H1 (cell line): ENCODE measurements around the gene OR8B2. TPM values are rescaled to one million over a fixed set of nuclear protein-coding genes. Genes with fewer than 3 reads are reported as not detected.

Source experiments
- CTCF ChIA-PET: fragments of 300-600 bp; sonication (Branson Sonifier 250); formaldehyde crosslinking; loops from one replicate; lab custom pipeline; 2021; ENCODE audit not compliant: partially characterized antibody; lab: Charles Lee
- POLR2A ChIA-PET: fragments of 300-600 bp; sonication (Branson Sonifier 250); formaldehyde crosslinking; loops from one replicate; lab custom pipeline; 2021; ENCODE audit warnings: inconsistent platforms; ENCODE audit not compliant: partially characterized antibody; lab: Charles Lee
- DNase-seq, 2 experiments: peaks; one replicate each; pipeline versions ENCODE4 v3.0.0 to v3.0.0-alpha.2; 2010 to 2022; ENCODE audit warnings: low spot score in 2 of 2, low read depth in 1 of 2, mixed read lengths in 1 of 2
- FAIRE-seq: peaks from 2 replicates; lab custom pipeline; 2011; peaks lifted over from hg19 to GRCh38; lab: Jason Lieb, UNC
- H2AFZ ChIP-seq: 2 replicates; pipeline ENCODE4 v1.8.1; 2012; ENCODE audit warnings: low read length, inconsistent platforms
- H2AK5ac ChIP-seq: 2 replicates; pipeline ENCODE4 v1.6.1; 2013; ENCODE audit warnings: low read depth, low read length
- H2BK120ac ChIP-seq: replicated peaks from 2 replicates; pipeline ENCODE3; 2013; ENCODE audit warnings: low read depth, low read length, inconsistent platforms
- H2BK12ac ChIP-seq: 2 replicates; pipeline ENCODE4 v1.6.1; 2013; ENCODE audit warnings: low read depth, low read length
- H2BK15ac ChIP-seq: 2 replicates; pipeline ENCODE4 v1.6.1; 2013; ENCODE audit warnings: low read length
- H2BK20ac ChIP-seq: 2 replicates; pipeline ENCODE4 v1.6.1; 2013; ENCODE audit warnings: low read length
- H2BK5ac ChIP-seq: 2 replicates; pipeline ENCODE4 v1.6.1; 2013; ENCODE audit warnings: low read depth, low read length
- H3K14ac ChIP-seq: 2 replicates; pipeline ENCODE4 v1.6.1; 2013; ENCODE audit warnings: inconsistent platforms; ENCODE audit not compliant: insufficient read length
- H3K18ac ChIP-seq: 2 replicates; pipeline ENCODE4 v1.6.1; 2013; ENCODE audit warnings: low read length; ENCODE audit errors: extremely low read depth
- H3K23ac ChIP-seq: 2 replicates; pipeline ENCODE4 v1.6.1; 2013; ENCODE audit warnings: inconsistent platforms; ENCODE audit not compliant: insufficient read length
- H3K23me2 ChIP-seq: 2 replicates; pipeline ENCODE4 v1.6.1; 2013; ENCODE audit warnings: low read depth, low read length
- H3K27ac ChIP-seq: 2 replicates; pipeline ENCODE4 v1.6.1; 2011; ENCODE audit warnings: low read depth, low read length, inconsistent platforms
- H3K27me3 ChIP-seq, 4 experiments: replicated peaks in 1 of 4; 1 replicate in 1 of 4; 2 replicates in 3 of 4; pipeline versions ENCODE4 v1.6.1 to v1.8.1; 2011 to 2013; ENCODE audit warnings: low read length in 3 of 4, mild to moderate bottlenecking in 3 of 4, inconsistent platforms in 2 of 4, mixed read lengths in 2 of 4, moderate library complexity in 1 of 4; ENCODE audit not compliant: control insufficient read depth in 3 of 4, insufficient read depth in 3 of 4; ENCODE audit errors: extremely low read depth in 1 of 4
- H3K36me3 ChIP-seq, 4 experiments: 2 replicates each; pipeline versions ENCODE4 v1.6.1 to v1.8.1; 2011 to 2013; ENCODE audit warnings: mild to moderate bottlenecking in 4 of 4, low read length in 3 of 4, moderate library complexity in 2 of 4, control low read depth in 1 of 4, inconsistent platforms in 1 of 4; ENCODE audit not compliant: insufficient read depth in 4 of 4, control insufficient read depth in 2 of 4
- H3K4ac ChIP-seq: replicated peaks from 2 replicates; pipeline ENCODE3; 2013; ENCODE audit warnings: low read length, low read depth, mixed read lengths, inconsistent platforms; ENCODE audit not compliant: insufficient read length
- H3K4me1 ChIP-seq, 4 experiments: replicated peaks in 1 of 4; 1 replicate in 1 of 4; 2 replicates in 3 of 4; pipeline versions ENCODE4 v1.6.1 to v1.8.1; 2011 to 2013; ENCODE audit warnings: low read length in 3 of 4, inconsistent platforms in 2 of 4, mixed read lengths in 1 of 4; ENCODE audit not compliant: insufficient read depth in 4 of 4, control insufficient read depth in 3 of 4
- H3K4me2 ChIP-seq, 2 experiments: 2 replicates each; pipeline versions ENCODE4 v1.6.1 to v1.8.1; 2011 to 2013; ENCODE audit warnings: low read depth in 2 of 2, low read length in 2 of 2, control low read depth in 1 of 2, inconsistent platforms in 1 of 2, mild to moderate bottlenecking in 1 of 2; ENCODE audit not compliant: insufficient read depth in 1 of 2
- H3K4me3 ChIP-seq, 4 experiments: fragments of 200-600, 300-600 bp in 1 of 4; sonication (generic), shearing (Covaris generic), sonication (Bioruptor Twin) in 1 of 4; 2 replicates each; pipeline versions ENCODE4 v1.5.1 to v1.8.1; 2011 to 2016; ENCODE audit warnings: low read length in 4 of 4, low read depth in 3 of 4, control low read depth in 2 of 4, inconsistent platforms in 2 of 4, mild to moderate bottlenecking in 2 of 4, mixed read lengths in 1 of 4, moderate library complexity in 1 of 4; ENCODE audit not compliant: insufficient read depth in 2 of 4; ENCODE audit errors: extremely low read depth in 1 of 4
- H3K56ac ChIP-seq: replicated peaks from 2 replicates; pipeline ENCODE3; 2013; ENCODE audit warnings: low read depth, mild to moderate bottlenecking, mixed read lengths, low read length, inconsistent platforms; ENCODE audit not compliant: insufficient read length
- H3K79me1 ChIP-seq: 2 replicates; pipeline ENCODE4 v1.6.1; 2013; ENCODE audit warnings: low read depth, low read length, control low read depth
- H3K79me2 ChIP-seq, 2 experiments: 2 replicates each; pipeline versions ENCODE4 v1.6.1 to v1.8.1; 2012 to 2013; ENCODE audit warnings: low read length in 2 of 2, mild to moderate bottlenecking in 2 of 2, inconsistent platforms in 1 of 2; ENCODE audit not compliant: insufficient read depth in 2 of 2, control insufficient read depth in 1 of 2
- H3K9ac ChIP-seq, 4 experiments: replicated peaks in 1 of 4; 1 replicate in 1 of 4; 2 replicates in 3 of 4; pipeline versions ENCODE4 v1.6.1 to v1.8.1; 2011 to 2013; ENCODE audit warnings: low read depth in 3 of 4, low read length in 3 of 4, control low read depth in 2 of 4, mild to moderate bottlenecking in 2 of 4, moderate library complexity in 2 of 4, inconsistent platforms in 1 of 4; ENCODE audit errors: extremely low read depth in 1 of 4
- H3K9me3 ChIP-seq, 2 experiments: 2 replicates each; pipeline versions ENCODE4 v1.6.1 to v1.8.1; 2012 to 2013; ENCODE audit warnings: mild to moderate bottlenecking in 2 of 2, moderate library complexity in 2 of 2, control low read depth in 1 of 2, inconsistent platforms in 1 of 2, low read depth in 1 of 2, low read length in 1 of 2, mixed read lengths in 1 of 2; ENCODE audit not compliant: insufficient read depth in 2 of 2
- H4K20me1 ChIP-seq, 2 experiments: replicated peaks in 1 of 2; 2 replicates each; pipeline versions ENCODE3 to v1.8.1; 2011 to 2013; ENCODE audit warnings: inconsistent platforms in 2 of 2, low read length in 2 of 2, mild to moderate bottlenecking in 1 of 2; ENCODE audit not compliant: insufficient read depth in 2 of 2, control insufficient read depth in 1 of 2
- H4K5ac ChIP-seq: 2 replicates; pipeline ENCODE4 v1.6.1; 2013; ENCODE audit warnings: low read length, low read depth, mixed read lengths, inconsistent platforms; ENCODE audit not compliant: insufficient read length
- H4K8ac ChIP-seq: 2 replicates; pipeline ENCODE4 v1.8.0; 2013; ENCODE audit warnings: mild to moderate bottlenecking, moderate library complexity, low read length, inconsistent platforms; ENCODE audit not compliant: insufficient read depth; ENCODE audit errors: extremely low read depth
- H4K91ac ChIP-seq: replicated peaks from 2 replicates; pipeline ENCODE3; 2013; ENCODE audit warnings: low read length, mixed read lengths, inconsistent platforms; ENCODE audit not compliant: insufficient read length
- BACH1 ChIP-seq: IDR thresholded peaks from 2 replicates; pipeline ENCODE4 v1.6.1; 2012; ENCODE audit warnings: low read length, improper control_type of control experiment
- CBX8 ChIP-seq: fragments of 300-800, 300-1000 bp; sonication (generic); IDR thresholded peaks from 2 replicates; pipeline ENCODE4 v1.7.1; 2016; ENCODE audit warnings: low read depth, low read length, borderline replicate concordance
- FOSL1 ChIP-seq: IDR thresholded peaks from 2 replicates; pipeline ENCODE4 v1.6.1; 2011; ENCODE audit warnings: mild to moderate bottlenecking, low read depth, low read length, moderate library complexity; ENCODE audit not compliant: insufficient read depth
- GTF2F1 ChIP-seq: IDR thresholded peaks from 2 replicates; pipeline ENCODE4 v1.6.1; 2012; ENCODE audit warnings: low read depth, low read length, improper control_type of control experiment, borderline replicate concordance
- HDAC2 ChIP-seq, 2 experiments: fragments of 300-600 bp in 1 of 2; sonication (generic) in 1 of 2; IDR thresholded peaks; 2 replicates each; pipeline ENCODE4 v1.6.1; 2011 to 2012; ENCODE audit warnings: low read depth in 2 of 2, low read length in 2 of 2, mild to moderate bottlenecking in 2 of 2, moderate library complexity in 2 of 2, borderline replicate concordance in 1 of 2, inconsistent platforms in 1 of 2
- KDM1A ChIP-seq: fragments of 200-600, 300-600 bp; sonication (generic); IDR thresholded peaks from 2 replicates; pipeline ENCODE4 v1.7.1; 2016; ENCODE audit warnings: mild to moderate bottlenecking, low read length, borderline replicate concordance
- KDM5A ChIP-seq: fragments of 200-600 bp; IDR thresholded peaks from 2 replicates; pipeline ENCODE4 v1.7.1; 2012; ENCODE audit warnings: mild to moderate bottlenecking, low read length, inconsistent platforms, mixed read lengths
- RNF2 ChIP-seq: fragments of 200-900, 300-1000 bp; sonication (generic); IDR thresholded peaks from 2 replicates; pipeline ENCODE4 v1.7.1; 2016; ENCODE audit warnings: borderline replicate concordance, low read depth, mild to moderate bottlenecking, antibody characterized with exemption, low read length; ENCODE audit not compliant: poor library complexity, severe bottlenecking; ENCODE audit errors: missing control alignments
- SUZ12 ChIP-seq: fragments of 200-600 bp; sonication (generic); IDR thresholded peaks from 2 replicates; pipeline ENCODE4 v1.6.1; 2012; ENCODE audit warnings: mild to moderate bottlenecking, inconsistent platforms, low read length, moderate library complexity, mixed read lengths
- TAF1 ChIP-seq: IDR thresholded peaks from 2 replicates; pipeline ENCODE4 v1.6.1; 2011; ENCODE audit warnings: mild to moderate bottlenecking, low read depth, low read length
- TBP ChIP-seq: IDR thresholded peaks from 2 replicates; pipeline ENCODE4 v1.6.1; 2011; ENCODE audit warnings: low read depth, low read length, improper control_type of control experiment
- USF2 ChIP-seq: IDR thresholded peaks from 2 replicates; pipeline ENCODE4 v1.6.1; 2011; ENCODE audit warnings: low read length, improper control_type of control experiment
- ZNF274 ChIP-seq: IDR thresholded peaks from 2 replicates; pipeline ENCODE4 v1.7.0; 2012; ENCODE audit warnings: low read length, borderline replicate concordance; ENCODE audit errors: extremely low read depth
- WGBS, 2 experiments: shearing (Covaris generic) in 1 of 2; methylation state at CpG; one replicate each; pipeline versions ENCODE4 v1.1.6 to v1.1.7; 2013 to 2015; ENCODE audit warnings: low lambda C conversion rate in 2 of 2, mixed read lengths in 2 of 2, inconsistent platforms in 1 of 2, low coverage in 1 of 2, missing lambda C conversion rate in 1 of 2; ENCODE audit not compliant: insufficient replicate concordance in 2 of 2, insufficient coverage in 1 of 2, insufficient read length in 1 of 2; ENCODE audit errors: extremely low coverage in 1 of 2, missing lambda C conversion rate in 1 of 2; 5-methylcytosine and 5-hydroxymethylcytosine counted together
- polyA plus RNA-seq, 7 experiments: library from polyadenylated mRNA; depleted of rRNA in 3 of 7; stranded (reverse) in 5 of 7; unstranded in 2 of 7; fragments of >200 nt in 5 of 7; fragments of 200-250 nt in 2 of 7; gene quantifications; 1 replicate in 5 of 7; 2 replicates in 1 of 7; 4 replicates in 1 of 7; pipeline versions ENCODE4 v1.2.1 to v1.2.3, GENCODE V29; 2011 to 2013; ENCODE audit warnings: missing spikeins in 2 of 7, mixed read lengths in 2 of 7
- total RNA-seq: library from RNA; stranded (reverse); fragmentation: NEBNext Ultra II Directional; extraction: Animal tissue kit (Norgen Biotek cat#: 25700); gene quantifications from 2 replicates; pipeline ENCODE4 v1.2.1, GENCODE V29; 2021

Gene OR8B2
- total and polyA plus RNA-seq, 2 of the 8 experiments (the other 6 are each of a cell fraction or from before 2014, with no cell fraction given) = not detected

GRCh38 chr11:124429599-124429998, 45.3 kb upstream of the OR8B2 start:
- POLR2A ChIA-PET = no interaction called here
- TF ChIP-seq KDM1A = no peak
- no peak for TF ChIP-seq ZNF274
- no peak for TF ChIP-seq TAF1
- no peak for TF ChIP-seq USF2
- no peak for TF ChIP-seq KDM5A
- TF ChIP-seq FOSL1 = no peak
- no peak for TF ChIP-seq CBX8
- no peak for TF ChIP-seq TBP
- TF ChIP-seq BACH1 = no peak
- no peak for TF ChIP-seq SUZ12
- TF ChIP-seq HDAC2 (IDR thresholded peaks at IDR 0.05; ENCODE audit: borderline replicate concordance in 1 of 2, low read depth in 2 of 2, low read length in 2 of 2) = no peak
- no peak for TF ChIP-seq RNF2
- no peak for TF ChIP-seq GTF2F1

More at GRCh38 chr11:124429599-124429998, 45.3 kb upstream of the OR8B2 start:
- no peak overlapping the region for H3K4me3 ChIP-seq
- no peak overlapping the region for H3K18ac ChIP-seq
- peaks cover 0 to 2% (median 0%) of the 10 kb centered on the region in 4 experiments; a peak in 1 of 7 replicates for H3K27me3 ChIP-seq
- H3K79me2 ChIP-seq = no peaks in the 10 kb centered on the region
- peaks cover 4 to 8% of the 10 kb centered on the region in 2 experiments; a peak in 3 of 4 replicates for H3K9me3 ChIP-seq
- H3K27ac ChIP-seq = no peak overlapping the region
- no peak overlapping the region for H2BK12ac ChIP-seq
- no peak overlapping the region for H2BK5ac ChIP-seq
- H3K4ac ChIP-seq = no peak overlapping the region
- no peak overlapping the region for H3K56ac ChIP-seq
- CTCF ChIA-PET = interaction anchor here (1.5 to 2.8 kb wide), 3 partner anchors 10 to 27 kb away, joined by 6 to 24 read pairs (median 8); no protein-coding TSS in a partner anchor
- H2BK20ac ChIP-seq = no peak overlapping the region
- H4K20me1 ChIP-seq = no peaks in the 10 kb centered on the region
- 98% methylated on average over 2 of the region's 2 CpGs; no CpG with 5 or more reads in 1 of the 2 experiments for WGBS, 2 experiments
- H4K91ac ChIP-seq = no peak overlapping the region
- H2BK120ac ChIP-seq = no peak overlapping the region
- H2AK5ac ChIP-seq = no peak overlapping the region
- H3K4me1 ChIP-seq = no peaks in the 10 kb centered on the region
- no peak overlapping the region for H3K14ac ChIP-seq
- H3K36me3 ChIP-seq = no peaks in the 10 kb centered on the region
- H3K4me2 ChIP-seq = no peak overlapping the region
- H4K8ac ChIP-seq = no peak overlapping the region
- H2BK15ac ChIP-seq = no peak overlapping the region
- DNase-seq (no peak), FAIRE-seq (no peak)
- peaks cover 4% of the 10 kb centered on the region; the same call in 1 of the 2 replicates for H3K23me2 ChIP-seq
- no peak overlapping the region for H3K23ac ChIP-seq
- H2AFZ ChIP-seq = no peak overlapping the region
- H3K79me1 ChIP-seq = no peaks in the 10 kb centered on the region
- H3K9ac ChIP-seq = no peak overlapping the region
- H4K5ac ChIP-seq = no peak overlapping the region
